ENCODE results near the gene GNG7. TPM values are rescaled to one million over a fixed set of nuclear protein-coding genes. Genes with fewer than 3 reads are reported as not detected.

Gene GNG7
- total RNA-seq, 2 experiments from 2014 or later: 1.1 to 1.2 TPM

DNA sequence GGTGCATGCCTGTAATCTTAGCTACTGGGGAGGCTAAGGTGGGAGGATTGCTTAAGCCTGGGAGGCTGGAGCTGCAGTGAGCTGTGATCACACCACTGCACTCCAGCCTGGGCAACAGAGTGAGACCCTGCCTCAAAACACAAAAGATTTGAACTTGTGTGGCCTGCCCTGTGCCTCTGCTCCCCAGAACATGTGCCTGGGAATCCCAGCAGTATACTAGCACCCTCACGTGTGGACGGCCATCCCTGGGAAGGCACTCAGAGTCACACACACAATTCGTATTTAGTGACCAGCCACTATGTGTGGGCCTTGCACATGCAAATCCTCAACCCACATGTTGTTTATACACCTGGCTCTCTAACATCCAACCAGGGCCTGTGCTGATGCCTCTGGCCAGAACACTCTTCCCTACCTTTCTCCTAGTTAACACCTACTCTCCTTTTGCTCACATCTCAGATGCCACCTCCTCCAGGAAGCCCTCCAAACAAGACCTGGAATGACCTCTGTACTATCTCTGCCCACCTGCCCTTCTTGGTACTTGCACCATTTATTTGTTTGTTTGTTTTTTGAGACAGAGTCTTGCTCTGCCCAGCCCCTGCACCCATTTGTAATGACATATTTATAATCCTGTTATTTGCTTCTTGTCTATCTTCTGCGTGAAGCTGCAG lies 218.9 kb downstream of the GNG7 start:
- ATAC-seq: no peak
- H3K27me3 Mint-ChIP-seq: peaks cover 13% of the 10 kb centered on the region
- H3K36me3 Mint-ChIP-seq (ENCODE audit: low read depth): peaks cover 4% of the 10 kb centered on the region
- peaks cover 22% of the 10 kb centered on the region for H3K9me3 Mint-ChIP-seq (ENCODE audit: low read depth)
- CTCF ChIA-PET: interaction anchor here (0.7 kb wide), 1 partner anchor 81 kb away, joined by 3 read pairs; no protein-coding TSS in a partner anchor
- no peak for DNase-seq
- intact Hi-C loops (cut with DNase I, micrococcal nuclease): no loop called here
- POLR2A ChIA-PET: no interaction called here
- no peak overlapping the region for H3K27ac Mint-ChIP-seq
- H3K4me3 Mint-ChIP-seq: no peak overlapping the region
- H3K4me1 Mint-ChIP-seq: peaks cover 16% of the 10 kb centered on the region

DNA sequence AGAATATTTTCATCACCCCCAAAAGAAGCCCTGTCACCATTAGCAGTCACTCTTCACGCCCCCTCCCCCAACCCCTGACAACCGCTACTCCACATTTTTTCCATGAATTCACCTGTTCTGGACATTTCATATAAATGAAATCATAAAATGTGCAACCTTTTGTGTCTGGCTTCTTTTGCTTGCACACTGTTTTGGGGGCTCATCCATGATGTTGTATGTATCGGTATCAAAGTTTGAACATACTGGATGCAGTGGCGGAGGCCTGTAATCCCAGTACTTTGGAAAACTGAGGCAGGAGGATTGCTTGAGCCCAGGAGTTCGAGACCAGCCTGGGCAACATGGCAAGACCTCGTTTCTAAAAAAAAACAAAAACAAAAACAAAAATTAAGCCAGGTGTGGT lies 219.4 kb downstream of the GNG7 start:
- no peak overlapping the region for H3K27ac Mint-ChIP-seq
- H3K36me3 Mint-ChIP-seq (ENCODE audit: low read depth): peaks cover 10% of the 10 kb centered on the region
- CTCF ChIA-PET: no interaction called here
- no peak for DNase-seq
- no peak overlapping the region for H3K4me3 Mint-ChIP-seq
- POLR2A ChIA-PET: no interaction called here
- peaks cover 22% of the 10 kb centered on the region for H3K9me3 Mint-ChIP-seq (ENCODE audit: low read depth)
- H3K4me1 Mint-ChIP-seq: peaks cover 18% of the 10 kb centered on the region
- H3K27me3 Mint-ChIP-seq: peaks cover 9% of the 10 kb centered on the region
- ATAC-seq: no peak
- intact Hi-C loops (cut with DNase I, micrococcal nuclease): no loop called here

DNA sequence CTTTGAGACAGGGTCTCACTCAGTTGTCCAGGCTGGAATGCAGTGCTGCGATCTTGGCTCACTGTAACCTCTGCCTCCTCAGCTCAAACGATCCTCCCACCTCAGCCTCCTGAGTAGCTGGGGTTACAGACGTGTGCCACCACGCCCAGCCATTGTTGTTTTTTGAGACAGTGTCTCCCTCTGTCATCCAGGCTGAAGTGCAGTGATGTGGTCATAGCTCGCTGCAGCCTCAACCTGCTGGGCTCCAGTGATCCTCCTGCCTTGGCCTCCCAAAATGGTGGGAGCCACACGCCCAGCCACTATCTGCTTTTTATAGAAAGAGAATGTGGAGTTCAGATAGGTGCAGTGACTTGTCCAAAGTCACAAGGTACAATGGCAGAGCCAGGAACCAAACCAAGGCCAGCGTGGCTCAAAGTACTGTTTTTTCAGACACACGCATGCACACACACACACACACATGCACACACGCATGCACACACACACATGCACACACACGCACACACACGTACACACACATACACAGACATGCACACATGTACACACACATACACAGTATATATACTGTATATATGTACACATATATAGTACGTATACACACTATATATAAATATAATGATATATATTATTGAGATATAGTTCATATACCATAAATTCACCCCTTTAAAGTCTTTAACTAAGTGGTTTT lies 220.0 kb downstream of the GNG7 start:
- peaks cover 3% of the 10 kb centered on the region for H3K27me3 Mint-ChIP-seq
- H3K4me3 Mint-ChIP-seq: no peak overlapping the region
- ChIA-PET CTCF (no interaction called here), POLR2A (no interaction called here)
- intact Hi-C loops (cut with DNase I, micrococcal nuclease): no loop called here
- no peak for ATAC-seq
- no peak overlapping the region for H3K27ac Mint-ChIP-seq
- peaks cover 16% of the 10 kb centered on the region for H3K36me3 Mint-ChIP-seq (ENCODE audit: low read depth)
- DNase-seq: no peak
- peaks cover 22% of the 10 kb centered on the region for H3K9me3 Mint-ChIP-seq (ENCODE audit: low read depth)
- H3K4me1 Mint-ChIP-seq: peaks cover 18% of the 10 kb centered on the region

DNA sequence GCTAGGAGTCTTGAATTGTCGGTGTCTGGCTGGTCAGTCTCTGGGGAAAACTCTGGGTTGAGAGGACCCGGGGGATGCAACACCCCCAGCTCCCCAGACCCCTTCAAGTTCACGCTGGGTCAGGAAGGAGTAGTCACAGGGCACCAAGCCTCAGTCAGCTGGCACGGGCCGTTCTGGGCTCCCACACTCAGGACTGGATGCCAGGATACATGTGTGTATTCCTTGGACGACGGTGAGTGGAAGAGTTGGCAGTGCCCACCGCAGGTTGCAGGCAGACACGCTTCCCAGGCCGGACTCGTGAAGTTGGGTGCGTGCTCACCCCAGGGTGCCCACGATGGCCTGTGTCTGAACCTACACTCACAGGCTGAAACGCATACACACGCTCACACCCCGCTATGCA lies 221.0 kb downstream of the GNG7 start:
- Mint-ChIP-seq H3K4me1 (peaks cover 18% of the 10 kb centered on the region), H3K4me3 (no peak overlapping the region), H3K36me3 (ENCODE audit: low read depth) (peaks cover 26% of the 10 kb centered on the region), H3K9me3 (ENCODE audit: low read depth) (peaks cover 22% of the 10 kb centered on the region), H3K27ac (no peak overlapping the region), H3K27me3 (no peaks in the 10 kb centered on the region)
- ChIA-PET POLR2A (interaction anchor here (0.6 kb wide), 1 partner anchor 47 kb away, joined by 4 read pairs; no protein-coding TSS in a partner anchor), CTCF (interaction anchor here (0.7 to 1.9 kb wide), 3 partner anchors 17 to 339 kb away, joined by 3 to 4 read pairs (median 3); no protein-coding TSS in a partner anchor)
- ATAC-seq: no peak
- intact Hi-C loops (cut with DNase I, micrococcal nuclease): no loop called here
- DNase-seq: no peak

DNA sequence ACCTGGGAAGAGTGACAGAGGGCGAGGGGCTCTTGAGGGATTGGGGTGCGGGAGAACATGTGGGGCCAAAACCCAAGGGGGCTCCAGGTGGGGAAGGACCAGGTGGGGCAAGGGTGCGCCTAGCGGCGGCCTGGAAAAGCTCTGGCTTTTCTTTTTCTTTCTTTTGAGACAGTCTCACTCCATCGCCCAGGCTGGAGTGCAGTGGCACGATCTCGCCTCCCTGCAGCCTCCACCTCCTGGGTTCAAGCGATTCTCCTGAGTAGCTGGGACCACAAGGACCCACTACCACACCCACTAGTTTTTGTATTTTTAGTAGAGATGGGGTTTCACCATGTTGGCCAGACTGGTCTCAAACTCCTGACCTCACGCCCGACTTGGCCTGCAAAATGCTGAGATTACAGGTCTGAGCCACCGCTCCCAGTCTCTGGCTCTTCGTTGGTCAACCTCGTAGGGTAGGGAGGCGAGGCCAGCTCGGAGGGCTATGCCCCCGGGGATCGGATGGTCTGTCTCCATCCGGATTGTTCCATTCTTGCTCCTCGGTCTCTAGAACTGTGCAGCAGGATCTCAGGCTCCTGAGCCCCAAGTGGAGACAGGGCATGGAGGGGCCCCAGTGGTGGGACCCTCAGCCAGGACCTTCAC lies 222.8 kb downstream of the GNG7 start:
- Mint-ChIP-seq H3K9me3 (ENCODE audit: low read depth) (peaks cover 20% of the 10 kb centered on the region), H3K27ac (peak overlapping the region; percentile 42), H3K4me3 (peak overlapping the region; percentile 94), H3K27me3 (no peaks in the 10 kb centered on the region), H3K36me3 (ENCODE audit: low read depth) (peaks cover 27% of the 10 kb centered on the region), H3K4me1 (peaks cover 16% of the 10 kb centered on the region)
- intact Hi-C loops (cut with DNase I, micrococcal nuclease): loop anchor here (2.0 to 5.0 kb wide), 3 partner anchors 23 to 317 kb away; partner anchors contain the start of gene DOT1L (in 1 of the 2)
- CTCF ChIA-PET: interaction anchor here (0.6 to 1.9 kb wide), 6 partner anchors 18 to 157 kb away, joined by 3 to 6 read pairs (median 3); no protein-coding TSS in a partner anchor
- DNase-seq (no peak), ATAC-seq (no peak)
- POLR2A ChIA-PET: interaction anchor here (0.6 to 1.2 kb wide), 3 partner anchors 24 to 758 kb away, joined by 3 to 6 read pairs (median 4); no protein-coding TSS in a partner anchor

DNA sequence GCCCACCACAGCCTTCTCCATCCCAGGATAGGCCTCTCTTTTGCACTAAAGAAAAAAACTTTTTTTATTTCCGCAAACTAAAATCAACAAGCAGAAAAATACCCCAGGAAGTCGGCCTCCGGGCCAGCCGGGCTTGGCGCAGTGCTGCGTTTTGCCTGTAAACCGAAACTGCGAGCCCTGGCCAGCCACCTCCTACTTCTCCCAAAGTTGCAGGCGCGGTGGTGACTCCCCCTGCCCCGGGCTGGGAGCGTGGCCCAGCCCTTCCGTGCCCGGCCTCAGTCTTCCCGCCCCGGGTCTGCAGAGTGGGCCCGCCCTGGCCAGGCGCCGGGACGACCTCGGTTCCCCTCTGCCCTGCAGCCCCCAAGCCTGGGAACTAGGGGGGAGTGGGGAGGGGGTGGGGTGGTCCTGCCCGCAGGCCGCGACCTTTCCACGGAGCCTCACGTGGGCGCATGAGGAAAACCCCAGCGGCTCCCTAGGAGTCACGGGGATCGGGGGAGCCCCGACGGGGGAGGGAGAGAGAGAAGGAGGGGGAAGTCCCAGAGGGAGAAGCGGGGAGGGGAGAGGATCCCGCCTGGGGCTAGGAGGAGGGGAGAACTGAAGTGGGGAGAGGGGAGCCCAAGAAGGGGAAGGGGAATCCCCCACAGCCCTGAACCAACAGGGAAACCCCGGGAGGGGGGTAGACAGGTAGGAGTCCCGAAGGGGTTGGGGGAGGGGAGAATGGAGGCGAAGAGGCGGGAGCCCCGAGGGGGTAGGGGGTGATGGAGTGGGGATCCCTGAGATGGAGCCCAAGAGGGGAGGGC lies 223.5 kb downstream of the GNG7 start:
- DNase-seq (peak; percentile 85), ATAC-seq (peak; percentile 17)
- H3K27ac Mint-ChIP-seq: peak overlapping the region; percentile 72
- H3K4me3 Mint-ChIP-seq: peak overlapping the region; percentile 94
- intact Hi-C loops (cut with DNase I, micrococcal nuclease): loop anchor here (2.0 to 5.0 kb wide), 3 partner anchors 24 to 317 kb away; partner anchors contain the start of gene DOT1L (in 1 of the 2)
- H3K36me3 Mint-ChIP-seq (ENCODE audit: low read depth): peaks cover 27% of the 10 kb centered on the region
- ChIA-PET CTCF (interaction anchor here (0.6 to 3.6 kb wide), 6 partner anchors 11 to 142 kb away, joined by 3 to 65 read pairs (median 4); no protein-coding TSS in a partner anchor), POLR2A (interaction anchor here (1.2 to 4.1 kb wide), 2 partner anchors 25 to 141 kb away, joined by 3 to 106 read pairs; no protein-coding TSS in a partner anchor)
- H3K9me3 Mint-ChIP-seq (ENCODE audit: low read depth): peaks cover 19% of the 10 kb centered on the region
- H3K4me1 Mint-ChIP-seq: peaks cover 20% of the 10 kb centered on the region
- H3K27me3 Mint-ChIP-seq: no peaks in the 10 kb centered on the region

DNA sequence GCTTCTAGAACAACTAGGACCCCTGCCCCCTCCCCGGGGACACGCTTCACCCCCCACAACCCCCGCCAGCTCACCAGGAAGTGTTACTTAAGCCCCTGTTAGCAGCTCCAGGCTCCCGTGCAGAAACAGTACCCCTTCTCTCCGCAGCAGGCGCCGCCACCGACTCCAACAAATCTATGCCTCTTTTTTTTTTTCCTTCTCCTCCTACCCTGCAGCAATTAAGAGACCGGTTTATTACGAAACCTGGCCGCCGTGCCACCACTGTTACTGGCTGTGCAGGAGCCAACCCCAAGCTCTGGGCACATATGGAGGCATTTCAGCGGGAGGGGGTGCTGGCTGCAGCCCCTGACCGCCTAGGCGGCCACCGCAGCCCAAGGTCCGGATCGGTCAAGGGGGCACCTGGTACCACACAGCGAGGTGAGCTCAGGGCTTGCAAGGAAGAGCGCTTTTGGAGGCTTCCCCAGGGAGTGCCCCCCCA lies 224.2 kb downstream of the GNG7 start:
- H3K27ac Mint-ChIP-seq: peak overlapping the region; percentile 72
- peak overlapping the region; percentile 94 for H3K4me3 Mint-ChIP-seq
- DNase-seq (peak; percentile 81), ATAC-seq (no peak)
- ChIA-PET CTCF (interaction anchor here (0.6 to 3.6 kb wide), 8 partner anchors 12 to 170 kb away, joined by 3 to 65 read pairs (median 3); no protein-coding TSS in a partner anchor), POLR2A (interaction anchor here (0.6 to 4.1 kb wide), 10 partner anchors 15 to 582 kb away, joined by 3 to 106 read pairs (median 6); no protein-coding TSS in a partner anchor)
- H3K4me1 Mint-ChIP-seq: peaks cover 22% of the 10 kb centered on the region
- no peaks in the 10 kb centered on the region for H3K27me3 Mint-ChIP-seq
- intact Hi-C loops (cut with DNase I, micrococcal nuclease): loop anchor here (2.0 to 5.0 kb wide), 3 partner anchors 24 to 316 kb away; partner anchors contain the start of gene DOT1L (in 1 of the 2)
- peaks cover 17% of the 10 kb centered on the region for H3K9me3 Mint-ChIP-seq (ENCODE audit: low read depth)
- peaks cover 27% of the 10 kb centered on the region for H3K36me3 Mint-ChIP-seq (ENCODE audit: low read depth)

DNA sequence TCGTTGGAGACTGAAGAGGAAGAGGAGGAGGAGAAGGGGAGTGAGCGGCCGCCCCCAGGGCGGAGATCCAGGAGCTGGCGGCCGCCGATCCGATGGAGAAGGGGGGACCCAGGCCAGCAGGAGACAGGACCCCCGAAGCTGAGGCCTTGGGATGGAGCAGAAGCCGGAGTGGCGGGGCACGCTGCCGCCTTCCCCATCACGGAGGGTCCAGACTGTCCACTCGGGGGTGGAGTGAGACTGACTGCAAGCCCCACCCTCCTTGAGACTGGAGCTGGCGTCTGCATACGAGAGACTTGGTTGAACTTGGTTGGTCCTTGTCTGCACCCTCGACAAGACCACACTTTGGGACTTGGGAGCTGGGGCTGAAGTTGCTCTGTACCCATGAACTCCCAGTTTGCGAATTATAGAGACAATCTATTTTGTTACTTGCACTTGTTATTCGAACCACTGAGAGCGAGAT lies 224.7 kb downstream of the GNG7 start:
- peak overlapping the region; percentile 94 for H3K4me3 Mint-ChIP-seq
- DNase-seq (peak; percentile 47), ATAC-seq (no peak)
- H3K4me1 Mint-ChIP-seq: peaks cover 22% of the 10 kb centered on the region
- peaks cover 13% of the 10 kb centered on the region for H3K9me3 Mint-ChIP-seq (ENCODE audit: low read depth)
- H3K36me3 Mint-ChIP-seq (ENCODE audit: low read depth): peaks cover 23% of the 10 kb centered on the region
- ChIA-PET POLR2A (interaction anchor here (0.6 to 4.1 kb wide), 12 partner anchors 16 to 581 kb away, joined by 3 to 106 read pairs (median 6); no protein-coding TSS in a partner anchor), CTCF (interaction anchor here (1.0 to 3.6 kb wide), 10 partner anchors 12 to 171 kb away, joined by 3 to 65 read pairs (median 4); partner anchors contain the start of gene LMNB2)
- intact Hi-C loops (cut with DNase I, micrococcal nuclease): loop anchor here (2.0 to 5.0 kb wide), 3 partner anchors 25 to 315 kb away; partner anchors contain the start of gene DOT1L (in 1 of the 2)
- H3K27me3 Mint-ChIP-seq: no peaks in the 10 kb centered on the region
- peak overlapping the region; percentile 75 for H3K27ac Mint-ChIP-seq

DNA sequence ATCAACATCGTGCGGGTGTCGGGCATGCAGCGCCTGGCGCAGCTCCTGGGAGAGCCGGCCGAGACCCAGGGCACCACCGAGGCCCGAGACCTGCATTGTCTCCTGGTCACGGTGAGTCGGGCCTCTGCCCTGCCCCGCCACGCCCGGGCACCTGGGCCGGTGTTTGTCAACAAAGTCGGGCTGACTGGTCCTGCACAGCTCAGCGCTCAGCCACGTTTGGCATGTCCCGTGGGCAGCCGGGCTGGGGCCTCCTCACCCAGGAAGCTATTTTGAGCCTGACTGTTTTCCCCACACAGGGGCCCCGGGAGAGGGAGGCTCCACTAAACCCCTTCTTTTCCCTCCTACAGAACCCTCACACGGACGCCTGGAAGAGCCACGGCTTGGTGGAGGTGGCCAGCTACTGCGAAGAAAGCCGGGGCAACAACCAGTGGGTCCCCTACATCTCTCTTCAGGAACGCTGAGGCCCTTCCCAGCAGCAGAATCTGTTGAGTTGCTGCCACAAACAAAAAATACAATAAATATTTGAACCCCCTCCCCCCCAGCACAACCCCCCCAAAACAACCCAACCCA lies 225.3 kb downstream of the GNG7 start:
- Mint-ChIP-seq H3K4me1 (peaks cover 22% of the 10 kb centered on the region), H3K4me3 (peak overlapping the region; percentile 94), H3K36me3 (ENCODE audit: low read depth) (peaks cover 23% of the 10 kb centered on the region), H3K27me3 (no peaks in the 10 kb centered on the region), H3K9me3 (ENCODE audit: low read depth) (peaks cover 9% of the 10 kb centered on the region), H3K27ac (peak overlapping the region; percentile 90)
- intact Hi-C loops (cut with DNase I, micrococcal nuclease): loop anchor here in 1 of 2 experiments (5.0 kb wide), 1 partner anchor 315 kb away; the partner anchor contains the start of gene DOT1L
- ChIA-PET CTCF (interaction anchor here (1.1 to 3.6 kb wide), 12 partner anchors 13 to 171 kb away, joined by 3 to 65 read pairs (median 6); partner anchors contain the start of gene LMNB2), POLR2A (interaction anchor here (0.5 to 4.1 kb wide), 20 partner anchors 16 to 605 kb away, joined by 3 to 106 read pairs (median 8); partner anchors contain the start of genes LMNB2 and TIMM13)
- DNase-seq (peak; percentile 55), ATAC-seq (no peak)
